IPS DF 4.7 (cell line): ENCODE results near the gene ANO3.
"Not testable (repeated sequence)": the region's sequence is repeated elsewhere in the genome, so short reads cannot be mapped to it uniquely, and the experiment has no call there.

ENCODE experiments used
- DNase-seq: peaks from one replicate; pipeline ENCODE4 v3.0.0-alpha.2; 2013; ENCODE audit warnings: low spot score; ENCODE audit errors: extremely low read depth

ANO3 gene

GRCh38 chr11:26572770-26573402, 241.0 kb downstream of the ANO3 start:
- DNase-seq, result no peak

- DNase-seq, result no peak
Measured at GRCh38 chr11:26573896-26574295, 242.0 kb downstream of the ANO3 start.

- DNase-seq, result no peak
Measured at GRCh38 chr11:26575946-26576345, 244.0 kb downstream of the ANO3 start.

GRCh38 chr11:26578998-26579661, 247.2 kb downstream of the ANO3 start:
- no peak for DNase-seq

GRCh38 chr11:26579683-26580082, 247.8 kb downstream of the ANO3 start:
- no peak for DNase-seq

- DNase-seq, result no peak
Measured at GRCh38 chr11:26580929-26581328, 249.0 kb downstream of the ANO3 start.

GRCh38 chr11:26583550-26583949, 251.6 kb downstream of the ANO3 start:
- DNase-seq, result no peak

GRCh38 chr11:26584818-26585217, 252.9 kb downstream of the ANO3 start:
- DNase-seq, result no peak

- no peak for DNase-seq
Measured at GRCh38 chr11:26587073-26587472, 255.1 kb downstream of the ANO3 start.

- no peak for DNase-seq
Measured at GRCh38 chr11:26593691-26594090, 261.8 kb downstream of the ANO3 start.

GRCh38 chr11:26595207-26595865, 263.4 kb downstream of the ANO3 start:
- not testable (repeated sequence) for DNase-seq

GRCh38 chr11:26597049-26597689, 265.2 kb downstream of the ANO3 start:
- not testable (repeated sequence) for DNase-seq

GRCh38 chr11:26597899-26598298, 266.0 kb downstream of the ANO3 start:
- DNase-seq, result no peak

GRCh38 chr11:26599425-26599824, 267.5 kb downstream of the ANO3 start:
- no peak for DNase-seq

- DNase-seq, result no peak
Measured at GRCh38 chr11:26599876-26600434, 268.0 kb downstream of the ANO3 start.

GRCh38 chr11:26607725-26608506, 276.0 kb downstream of the ANO3 start:
- DNase-seq, result no peak

GRCh38 chr11:26608507-26609146, 276.7 kb downstream of the ANO3 start:
- DNase-seq, result no peak

GRCh38 chr11:26613759-26614158, 281.8 kb downstream of the ANO3 start:
- DNase-seq, result no peak

GRCh38 chr11:26618441-26618840, 286.5 kb downstream of the ANO3 start:
- DNase-seq, result no peak

- no peak for DNase-seq
Measured at GRCh38 chr11:26620282-26621045, 288.5 kb downstream of the ANO3 start.
